Activated T-cell treated with anti-CD3 and anti-CD28 coated beads, Interleukin-2, amount 50 U/mL, for 1 hour (primary cell): ENCODE measurements around the gene UBASH3B.
A peak's percentile ranks its signal among the peaks of the same experiment; 100 is the strongest.

Experiments used
- DNase-seq: peaks from one replicate; pipeline ENCODE4 v3.0.0-alpha.2; 2020

Gene UBASH3B

DNA sequence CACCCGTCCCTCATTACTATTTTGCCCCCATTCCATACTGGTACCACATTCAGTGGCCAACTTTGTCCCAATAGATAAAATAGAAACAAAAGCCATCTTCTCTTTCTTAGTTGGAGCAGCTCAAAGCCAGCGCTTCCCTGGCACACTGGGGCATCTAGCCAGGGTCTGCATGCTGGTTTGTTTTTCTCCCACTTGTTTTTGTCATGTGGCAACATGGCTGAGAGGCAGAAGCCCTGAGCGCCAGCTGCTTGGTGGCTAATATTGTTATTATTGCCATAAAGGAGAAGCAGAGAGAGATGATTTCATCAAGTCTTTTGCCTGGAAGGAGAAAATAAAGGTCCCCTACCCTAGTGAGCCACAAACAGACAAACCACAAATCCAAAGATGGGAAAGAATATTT, 134.4 kb downstream of the UBASH3B start:
- no peak for DNase-seq

DNA sequence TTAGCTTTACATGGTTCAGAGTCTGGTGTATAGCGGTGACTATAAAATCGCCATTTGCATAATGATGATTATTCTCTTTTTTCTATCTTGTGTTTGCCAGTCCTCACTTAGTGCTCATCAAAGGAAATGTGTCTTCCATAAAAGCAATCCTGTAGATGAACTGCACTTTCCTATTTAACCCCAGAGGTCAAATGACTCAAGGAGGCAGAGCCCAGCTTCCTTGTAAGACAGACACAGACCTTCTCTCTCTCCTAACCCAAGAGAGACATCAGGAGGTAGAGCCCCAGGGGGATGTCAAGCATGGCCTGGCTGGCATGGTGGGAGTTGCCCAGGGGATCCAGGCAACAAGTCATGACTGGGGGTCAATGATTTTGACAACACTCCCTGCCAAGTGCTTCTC, 135.9 kb downstream of the UBASH3B start:
- DNase-seq: no peak

DNA sequence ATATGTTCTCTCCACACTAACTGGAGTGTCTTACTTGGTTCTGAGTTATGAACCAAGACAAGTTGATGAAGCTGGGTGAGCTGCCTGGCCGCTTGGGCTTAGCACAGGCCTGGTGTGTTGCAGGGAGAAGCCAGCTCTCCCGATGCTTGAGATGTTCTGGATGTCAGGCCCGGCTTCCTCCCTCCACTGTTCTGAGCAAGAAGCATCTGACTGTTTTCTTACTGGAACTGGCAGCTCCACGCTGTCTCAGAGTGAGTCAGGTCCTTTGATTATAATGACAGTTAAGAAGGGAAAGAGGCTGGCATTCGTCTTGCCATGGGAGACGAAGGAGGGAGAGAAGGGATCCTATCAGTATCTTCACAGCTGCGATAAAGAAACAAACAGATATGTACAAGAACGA, 136.3 kb downstream of the UBASH3B start:
- DNase-seq: no peak

DNA sequence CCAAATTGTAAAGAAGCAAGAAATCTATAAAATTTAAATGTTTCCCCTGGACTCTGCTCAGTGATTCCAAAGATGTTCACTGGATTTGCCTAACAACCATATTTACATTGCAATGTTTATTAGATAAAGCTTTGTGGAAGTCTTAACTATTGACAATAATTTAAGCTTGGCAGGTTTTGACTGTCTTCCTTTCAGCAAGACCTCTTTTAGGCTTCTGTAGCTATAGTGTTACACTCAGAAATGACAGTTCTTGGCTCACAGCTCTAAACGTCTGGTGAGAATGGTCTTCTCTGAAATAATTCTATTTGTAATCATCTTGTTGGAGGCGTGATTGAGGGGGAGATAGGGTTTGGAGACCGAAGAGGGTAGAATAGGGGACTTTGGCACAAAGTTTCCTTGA, 138.0 kb downstream of the UBASH3B start:
- DNase-seq: no peak

DNA sequence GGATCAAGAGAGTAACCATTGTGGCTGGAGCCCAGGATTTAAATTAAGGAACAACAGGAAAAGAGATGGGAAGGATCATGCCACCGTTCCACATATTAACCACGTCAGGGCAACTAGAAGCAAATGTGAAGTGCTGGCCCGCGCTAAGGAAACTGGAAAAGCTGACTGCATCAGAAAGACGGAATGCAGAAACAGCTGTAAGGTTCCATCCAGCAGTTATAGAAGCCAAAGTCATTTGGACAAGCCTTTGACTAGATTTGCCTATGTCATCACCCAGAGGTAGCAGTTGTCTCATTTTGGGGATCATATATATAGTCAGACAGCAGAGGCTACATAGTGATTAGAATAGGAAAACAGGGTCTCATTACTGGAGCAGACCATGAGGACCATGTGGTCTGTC, 139.8 kb downstream of the UBASH3B start:
- DNase-seq: no peak

DNA sequence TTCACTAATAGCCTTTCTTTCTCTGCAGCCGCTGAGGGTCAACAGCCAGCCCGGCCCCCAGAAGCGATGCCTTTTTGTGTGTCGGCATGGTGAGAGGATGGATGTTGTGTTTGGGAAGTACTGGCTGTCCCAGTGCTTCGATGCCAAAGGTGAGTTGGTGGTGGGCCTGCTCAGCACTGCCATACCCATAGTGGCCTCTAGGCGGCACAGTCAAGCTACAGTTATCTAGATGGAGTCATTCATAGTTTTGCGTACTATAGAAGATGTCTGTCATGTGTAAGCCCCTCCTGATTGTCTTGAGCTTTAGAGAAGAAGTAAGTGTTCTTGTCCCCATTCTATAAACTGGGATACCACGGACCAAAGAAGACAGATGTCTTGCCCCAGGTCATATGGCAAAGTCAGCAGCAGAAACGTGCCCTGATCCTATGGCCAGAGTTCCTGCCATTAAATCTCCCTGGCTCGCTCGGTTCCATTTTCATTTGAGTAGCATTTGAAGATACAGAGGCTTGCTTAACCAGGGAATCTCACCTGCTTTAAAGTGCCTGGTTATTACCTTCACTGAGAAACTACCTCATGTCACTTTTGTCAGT, 140.7 kb downstream of the UBASH3B start:
- DNase-seq: peak; percentile 78

DNA sequence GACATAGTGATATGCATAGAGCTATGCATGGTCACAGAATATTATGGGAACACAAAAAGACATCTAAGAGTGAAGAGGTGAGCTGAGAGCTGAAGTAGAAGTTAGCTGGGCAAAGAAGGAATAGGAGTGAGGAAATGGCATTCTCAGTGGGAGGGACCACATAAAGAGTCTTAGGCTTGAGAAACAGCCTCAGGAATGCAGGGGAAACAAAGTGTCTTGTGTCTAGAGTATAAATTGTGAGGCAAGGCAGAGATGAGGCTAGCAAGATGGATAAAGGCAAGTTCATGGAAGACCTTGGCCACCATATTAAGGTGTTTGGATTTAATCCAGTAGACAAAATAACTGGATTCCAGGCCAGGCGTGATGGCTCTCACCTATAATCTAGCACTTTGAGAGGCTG, 142.1 kb downstream of the UBASH3B start:
- no peak for DNase-seq

DNA sequence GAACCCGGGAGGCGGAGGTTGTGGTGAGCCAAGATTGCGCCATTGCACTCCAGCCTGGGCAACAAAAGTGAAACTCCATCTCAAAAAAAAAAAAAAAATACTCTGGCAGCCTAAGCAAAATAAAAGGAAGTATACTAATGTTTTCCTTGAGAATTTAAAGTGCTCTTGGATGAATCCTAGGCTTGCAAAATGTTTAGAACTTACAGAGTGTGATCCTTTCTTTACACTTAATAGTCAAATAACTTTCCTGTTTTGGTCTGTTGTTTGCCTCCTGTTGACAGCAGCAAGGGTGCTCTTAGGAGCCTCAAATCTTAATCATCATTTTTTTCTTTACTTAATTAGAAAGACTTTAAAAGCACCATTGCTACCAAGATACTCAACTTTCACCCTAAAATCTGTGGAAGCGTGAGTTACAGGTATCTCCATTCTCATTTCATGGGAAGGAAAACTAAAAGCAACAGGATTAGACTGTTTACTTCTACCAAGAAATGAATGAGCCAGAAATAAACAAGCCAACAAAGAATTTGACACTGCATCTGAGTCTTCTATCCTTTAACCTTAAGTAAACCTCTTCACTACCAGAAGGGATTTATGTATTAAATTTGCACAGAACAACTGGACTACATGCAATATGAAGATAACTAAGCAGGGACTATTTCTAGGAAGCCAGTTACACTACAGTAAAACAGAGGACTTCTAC, 144.0 kb downstream of the UBASH3B start:
- DNase-seq: no peak

DNA sequence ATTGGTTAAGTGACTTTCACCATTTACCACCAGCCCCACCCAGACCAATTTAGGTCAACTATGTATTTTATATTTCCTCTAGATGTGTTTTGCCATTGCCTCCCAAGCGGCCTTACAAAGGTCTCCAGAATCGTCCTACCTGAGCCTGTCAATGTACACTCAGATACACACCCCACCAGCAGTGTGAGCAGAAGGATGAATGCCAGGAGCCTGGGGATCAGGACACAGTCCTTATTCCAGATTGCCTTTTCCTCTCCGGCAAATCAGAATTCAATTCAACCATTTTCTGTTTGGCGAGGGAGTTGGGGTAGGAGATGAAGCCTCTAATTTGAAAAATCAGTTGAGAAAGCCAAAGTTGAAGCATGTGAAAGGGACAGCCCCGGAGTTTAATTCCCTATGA, 147.4 kb downstream of the UBASH3B start:
- DNase-seq: no peak

DNA sequence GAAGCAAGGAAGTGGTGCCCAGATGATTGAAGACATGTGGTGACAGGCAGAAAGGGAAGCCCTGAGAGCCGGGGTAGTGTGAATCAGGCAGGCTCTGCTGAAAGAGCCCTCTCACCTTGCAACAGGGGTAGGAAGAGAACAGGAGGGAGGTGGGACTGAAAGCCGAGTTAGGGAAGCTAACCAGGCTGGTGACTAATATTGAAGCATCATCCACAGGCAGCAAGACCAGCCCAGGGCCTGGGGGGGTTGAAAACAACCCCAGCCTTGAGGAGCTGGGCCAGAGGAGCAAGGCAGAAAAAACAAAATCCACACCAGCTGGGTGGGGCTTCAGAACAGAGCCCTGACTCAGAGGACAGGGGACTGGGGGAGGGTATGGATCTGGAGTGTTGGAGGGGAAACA, 147.8 kb downstream of the UBASH3B start:
- DNase-seq: no peak

DNA sequence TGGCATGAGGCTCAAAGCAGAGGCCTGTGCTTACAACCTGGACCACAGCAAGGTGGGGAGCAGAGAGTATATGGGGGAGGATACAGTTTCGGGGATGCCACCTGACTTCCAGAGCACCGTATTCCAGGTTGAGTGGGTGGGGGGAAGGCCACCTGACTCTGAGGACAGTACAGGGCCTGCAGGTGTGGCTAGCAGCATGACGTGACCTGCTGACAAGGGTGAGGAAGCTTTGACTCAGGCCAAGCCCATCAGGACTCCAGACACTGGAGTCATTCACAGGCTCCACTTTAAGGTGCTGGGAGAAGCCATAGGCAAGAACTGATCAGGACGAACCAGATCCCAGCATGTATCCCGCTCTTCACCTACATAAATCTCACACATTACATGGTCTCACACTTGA, 148.2 kb downstream of the UBASH3B start:
- DNase-seq: no peak

DNA sequence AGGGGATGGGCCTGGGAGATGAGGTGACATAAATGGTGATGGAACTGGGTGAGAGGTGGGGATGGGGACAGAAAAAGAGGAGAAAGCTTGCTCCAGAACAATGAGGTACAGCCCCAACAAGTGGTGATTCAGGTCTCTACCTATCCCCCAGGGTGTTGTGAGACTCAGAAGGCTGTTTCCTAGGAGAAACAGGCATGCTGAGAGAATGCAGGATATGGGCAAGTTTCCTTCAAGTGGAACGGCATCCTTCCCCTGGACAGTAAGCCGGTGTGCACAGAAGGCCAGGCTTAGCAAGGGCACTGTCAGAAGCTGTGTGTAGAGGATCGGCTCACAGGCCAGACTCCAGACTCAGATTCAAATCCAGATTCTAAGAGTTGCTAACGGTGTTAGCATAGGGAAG, 148.6 kb downstream of the UBASH3B start:
- no peak for DNase-seq

DNA sequence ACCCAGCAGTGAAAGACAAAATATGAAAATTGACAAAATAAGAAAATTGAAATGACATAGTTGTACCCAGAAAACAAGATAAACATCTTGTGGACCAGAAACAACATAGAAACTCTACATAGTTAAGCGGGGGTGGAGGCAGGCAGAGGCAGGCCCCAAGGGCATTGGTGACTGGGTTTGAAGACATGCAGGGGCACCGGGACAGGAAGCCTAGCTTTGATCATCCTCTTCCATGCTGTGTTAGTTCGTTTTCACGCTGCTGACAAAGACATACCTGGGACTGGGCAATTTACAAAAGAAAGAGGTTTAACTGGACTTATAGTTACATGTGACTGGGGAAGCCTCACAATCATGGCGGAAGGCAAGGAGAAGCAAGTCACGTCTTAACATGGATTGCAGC, 149.3 kb downstream of the UBASH3B start:
- DNase-seq: no peak

DNA sequence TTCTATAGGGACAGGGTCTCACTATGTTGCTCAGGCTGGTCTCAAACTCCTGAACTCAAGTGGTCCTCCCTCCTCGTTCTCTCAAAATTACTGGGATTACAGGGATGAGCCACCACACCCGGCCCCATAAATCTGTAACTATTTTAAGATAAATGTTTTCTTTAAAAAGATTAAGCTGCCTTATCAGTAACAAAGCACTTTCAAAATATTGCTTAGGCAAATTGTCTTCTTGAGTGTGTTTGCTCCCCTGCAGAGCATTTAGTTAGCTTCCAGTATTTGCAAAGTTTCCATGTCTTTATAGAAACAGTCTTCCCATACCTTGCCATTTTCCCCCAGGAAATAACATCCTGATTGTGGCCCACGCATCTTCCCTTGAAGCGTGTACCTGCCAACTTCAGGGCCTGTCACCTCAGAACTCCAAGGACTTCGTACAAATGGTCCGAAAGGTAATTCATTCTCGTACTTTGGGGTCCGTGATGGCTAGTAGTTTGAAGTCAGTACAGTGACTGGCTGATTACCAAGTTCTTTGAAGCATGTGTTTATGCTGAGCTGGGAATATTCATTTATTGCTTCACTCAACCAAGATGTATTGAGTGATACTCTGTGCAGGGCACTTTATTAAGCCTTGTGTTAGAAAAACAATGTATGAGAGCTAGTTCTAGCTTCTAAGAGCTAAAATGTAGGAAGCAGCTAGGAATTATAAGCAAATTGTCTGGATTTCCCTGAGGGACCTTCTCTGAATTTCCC, 152.4 kb downstream of the UBASH3B start:
- no peak for DNase-seq

DNA sequence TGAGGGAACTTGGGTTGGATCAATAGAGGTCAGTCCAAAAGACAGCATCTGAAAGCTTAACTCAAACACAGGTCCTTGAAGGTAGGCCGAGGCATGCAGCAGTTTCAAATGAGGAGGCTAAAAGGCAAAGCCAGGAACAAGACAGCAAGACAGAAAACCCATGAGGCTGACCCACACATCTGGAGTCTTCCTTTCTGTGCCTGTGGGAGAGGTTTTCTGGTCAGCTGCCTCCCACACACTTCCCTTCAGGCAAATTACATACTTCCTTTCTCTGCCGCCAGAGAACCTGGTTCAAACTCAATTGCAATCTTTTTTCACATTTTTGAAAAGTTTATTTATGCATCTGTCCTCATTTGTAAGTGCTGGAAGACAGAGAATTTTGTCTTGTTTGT, 153.0 kb downstream of the UBASH3B start:
- no peak for DNase-seq

DNA sequence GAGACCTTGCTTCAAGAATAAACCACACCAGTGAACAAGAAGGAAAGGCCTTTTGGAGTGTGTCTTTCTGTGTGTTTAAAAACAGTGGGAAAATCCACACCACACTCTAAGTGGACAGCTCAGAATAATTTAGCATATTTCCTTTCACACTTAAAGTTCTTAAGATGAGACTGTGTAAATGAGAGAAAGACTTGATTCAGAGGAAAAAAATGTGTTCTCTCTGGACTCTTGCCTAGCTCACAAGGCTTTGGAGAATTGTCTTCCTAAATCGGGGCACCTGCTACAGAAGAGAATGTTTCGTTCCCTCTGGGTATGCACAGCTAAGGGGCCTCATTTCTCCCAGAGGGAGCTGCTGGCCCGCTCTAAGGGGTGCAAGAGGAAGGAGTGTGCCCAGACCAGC, 154.3 kb downstream of the UBASH3B start:
- DNase-seq: no peak

DNA sequence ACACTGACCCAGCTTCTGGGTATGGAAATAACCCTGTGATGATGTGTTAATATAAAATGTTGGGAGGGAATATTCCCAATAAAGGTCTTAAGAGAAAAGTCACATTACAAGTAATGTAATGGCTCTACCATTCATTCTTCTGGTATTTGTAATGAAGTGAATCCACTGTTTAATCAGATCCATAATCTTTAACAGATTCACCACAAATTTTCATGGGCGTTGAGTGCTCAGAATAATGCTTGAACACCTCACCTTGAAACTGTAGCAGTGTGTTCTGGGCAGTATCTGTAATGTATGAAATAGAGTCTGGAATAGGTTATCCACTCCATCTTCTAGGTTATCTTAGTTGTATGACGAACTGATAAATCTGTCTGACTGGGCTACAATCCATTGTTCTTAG, 156.2 kb downstream of the UBASH3B start:
- no peak for DNase-seq

DNA sequence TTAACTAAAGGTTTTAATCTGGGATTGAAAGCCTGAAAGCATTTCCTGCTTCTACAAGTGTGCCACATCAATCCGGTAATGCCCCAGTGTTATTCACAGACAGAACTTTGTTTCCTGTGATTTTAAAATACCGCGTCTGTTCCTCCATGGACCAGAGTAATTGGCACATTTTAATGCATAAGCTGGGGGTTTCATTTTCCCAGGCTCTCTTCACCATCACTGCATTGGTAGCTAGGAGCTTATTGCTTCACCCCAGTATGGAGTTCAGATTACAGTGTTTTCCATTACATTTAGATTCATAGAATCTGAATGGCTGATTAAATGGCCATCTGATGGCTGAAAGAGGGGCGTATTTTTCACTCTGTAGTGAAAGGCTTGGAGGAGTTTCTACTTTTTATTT, 157.1 kb downstream of the UBASH3B start:
- DNase-seq: no peak

DNA sequence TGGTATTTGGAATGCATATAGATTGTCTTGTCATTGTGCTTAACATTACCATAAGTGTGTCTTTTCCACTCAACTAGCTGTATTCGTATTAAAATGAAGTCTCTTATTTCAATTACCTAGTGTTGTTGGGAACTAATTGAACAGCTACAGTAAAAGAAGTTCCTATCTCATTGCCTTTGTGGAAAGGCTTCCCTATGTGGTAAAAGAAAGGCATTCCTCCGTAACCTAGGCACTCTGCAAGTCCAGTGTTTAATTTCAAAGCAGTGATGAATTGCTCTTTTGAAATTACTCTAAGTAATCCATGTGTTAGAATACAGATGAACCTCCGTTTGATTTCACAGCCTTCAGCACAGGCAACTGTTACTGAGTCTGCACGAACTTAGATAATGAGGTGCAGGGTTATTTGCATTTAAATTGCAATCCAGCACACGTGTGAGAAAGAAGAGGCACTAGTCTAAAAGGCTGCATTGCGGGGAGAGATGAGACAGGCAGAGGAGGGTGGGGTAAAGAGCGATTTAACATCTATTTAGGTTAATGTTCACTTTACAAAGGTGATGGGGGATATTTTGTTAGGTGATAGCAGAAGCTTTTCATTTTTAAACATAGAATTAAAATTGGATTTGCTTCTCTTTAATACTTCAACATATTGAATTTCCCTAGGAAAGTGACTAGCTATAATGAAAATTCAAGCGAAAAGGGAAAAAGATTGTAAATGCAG, 157.8 kb downstream of the UBASH3B start:
- no peak for DNase-seq

DNA sequence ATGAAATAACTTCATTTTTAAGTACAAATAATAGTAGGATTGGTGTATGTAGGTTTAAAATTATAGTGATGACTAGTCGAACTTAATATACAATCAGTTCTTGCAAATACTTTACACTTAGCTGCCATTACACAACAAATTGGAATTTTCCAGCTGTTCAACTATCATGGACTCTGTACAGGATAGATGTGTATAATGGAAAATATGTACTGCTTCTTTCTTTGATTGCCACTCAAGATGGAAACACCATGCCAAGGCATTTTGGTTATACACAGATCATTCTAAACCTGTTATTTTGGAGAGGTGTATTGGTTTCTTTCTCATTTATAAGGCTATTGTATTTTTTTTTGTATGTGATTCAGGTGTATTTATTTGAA, 158.4 kb downstream of the UBASH3B start:
- no peak for DNase-seq

DNA sequence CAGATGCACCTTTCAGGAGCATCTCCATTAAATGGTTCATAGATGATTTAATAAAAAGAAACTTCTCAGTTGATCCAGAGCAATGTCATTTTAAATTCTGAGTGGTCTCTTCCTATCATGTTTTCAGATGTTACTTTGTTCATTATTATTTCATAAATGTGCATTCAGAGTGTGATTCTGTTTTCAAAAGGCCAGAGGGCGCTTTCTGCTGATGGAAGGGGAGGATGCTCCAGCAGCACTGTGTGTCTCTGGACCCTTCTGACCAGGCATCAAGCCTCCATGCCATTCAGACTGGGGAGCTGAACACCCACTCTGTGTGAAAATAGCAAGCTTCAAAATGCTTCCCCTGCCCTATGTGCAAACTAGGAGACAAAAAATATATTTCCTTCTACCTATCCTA, 158.9 kb downstream of the UBASH3B start:
- DNase-seq: no peak

DNA sequence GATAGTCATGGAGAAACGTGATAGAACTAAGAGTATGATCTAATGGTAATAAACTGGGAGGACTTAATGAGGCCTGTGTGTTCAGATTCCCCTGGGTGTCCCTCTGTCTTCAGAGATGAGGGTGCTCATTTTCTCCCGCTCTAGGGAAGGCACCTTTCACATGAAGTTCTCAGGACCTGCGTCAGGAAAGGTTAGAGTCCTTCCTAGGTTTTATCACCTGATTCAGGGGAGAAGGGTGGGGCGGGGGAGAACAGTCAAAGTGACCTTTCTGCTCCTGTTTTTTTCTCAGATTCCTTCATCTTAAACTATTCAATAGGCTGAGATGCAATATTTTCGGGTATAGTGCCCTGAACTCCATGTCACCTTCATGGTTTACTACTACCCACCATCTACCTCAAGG, 160.4 kb downstream of the UBASH3B start:
- no peak for DNase-seq

DNA sequence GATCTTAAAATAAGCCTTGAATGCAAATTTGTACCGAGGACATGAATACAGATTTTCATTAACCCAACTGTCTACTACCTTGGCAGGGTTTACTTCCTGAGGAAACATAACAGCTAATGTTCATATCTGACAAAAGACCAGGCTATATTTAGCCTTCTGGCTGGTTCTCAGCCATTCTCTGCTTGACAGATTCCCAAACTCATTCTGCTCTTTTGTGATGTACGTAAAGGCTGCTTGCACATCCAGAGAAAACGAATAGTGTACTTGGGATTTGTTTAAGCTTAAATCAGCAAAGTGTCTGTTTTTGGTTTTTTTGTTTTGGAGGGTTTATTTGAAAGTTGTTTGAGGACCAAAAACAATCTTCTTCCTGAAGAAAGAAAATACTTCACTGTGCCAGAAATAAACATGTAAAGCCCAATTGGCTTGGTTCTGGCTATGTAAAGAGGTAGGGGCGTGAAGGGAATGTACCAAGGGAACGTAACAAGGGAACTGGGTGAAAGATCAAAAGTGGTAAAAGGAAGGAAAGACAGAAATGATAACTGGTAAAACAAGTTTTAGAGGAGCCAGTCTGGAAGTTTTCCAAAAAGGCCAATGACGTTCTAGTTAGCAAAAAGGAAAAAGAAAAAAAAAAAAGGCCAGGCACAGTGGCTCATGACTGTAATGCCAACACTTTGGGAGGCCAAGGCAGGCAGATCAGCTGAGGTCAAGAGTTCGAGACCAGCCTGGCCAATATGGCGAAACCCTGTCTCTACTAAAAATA, 161.4 kb downstream of the UBASH3B start:
- no peak for DNase-seq
